Right lobe of liver (tissue), 4 donors: ENCODE data around the gene TMEM98.

Experiments
- POLR2A ChIP-seq: fragments of 450-650 bp; IDR thresholded peaks from one replicate; pipeline ENCODE4 v1.6.1; 2017; ENCODE audit warnings: antibody characterized with exemption, mild to moderate bottlenecking
- TF ChIP-seq, protein P1 (sequence below), 4 donors: fragments of 200-600 bp in 3 of 4; fragments of 450-650 bp in 1 of 4; IDR thresholded peaks; one replicate each; pipeline versions ENCODE4 v1.5.1 to v1.8.0; 2016 to 2022; ENCODE audit warnings: antibody characterized with exemption in 4 of 4, mild to moderate bottlenecking in 2 of 4
- donor health status: DM: no; HTN: no; CAD: no.
- donor health status: DM: no; HTN: no; CAD: no.
- donor health status: DM: no; HTN: yes; CAD: no.

- TF ChIP-seq, protein P1, sequence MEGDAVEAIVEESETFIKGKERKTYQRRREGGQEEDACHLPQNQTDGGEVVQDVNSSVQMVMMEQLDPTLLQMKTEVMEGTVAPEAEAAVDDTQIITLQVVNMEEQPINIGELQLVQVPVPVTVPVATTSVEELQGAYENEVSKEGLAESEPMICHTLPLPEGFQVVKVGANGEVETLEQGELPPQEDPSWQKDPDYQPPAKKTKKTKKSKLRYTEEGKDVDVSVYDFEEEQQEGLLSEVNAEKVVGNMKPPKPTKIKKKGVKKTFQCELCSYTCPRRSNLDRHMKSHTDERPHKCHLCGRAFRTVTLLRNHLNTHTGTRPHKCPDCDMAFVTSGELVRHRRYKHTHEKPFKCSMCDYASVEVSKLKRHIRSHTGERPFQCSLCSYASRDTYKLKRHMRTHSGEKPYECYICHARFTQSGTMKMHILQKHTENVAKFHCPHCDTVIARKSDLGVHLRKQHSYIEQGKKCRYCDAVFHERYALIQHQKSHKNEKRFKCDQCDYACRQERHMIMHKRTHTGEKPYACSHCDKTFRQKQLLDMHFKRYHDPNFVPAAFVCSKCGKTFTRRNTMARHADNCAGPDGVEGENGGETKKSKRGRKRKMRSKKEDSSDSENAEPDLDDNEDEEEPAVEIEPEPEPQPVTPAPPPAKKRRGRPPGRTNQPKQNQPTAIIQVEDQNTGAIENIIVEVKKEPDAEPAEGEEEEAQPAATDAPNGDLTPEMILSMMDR (IDR thresholded peaks at IDR 0.05): no peak
- TF ChIP-seq POLR2A: no peak
These were observed 57.2 kb downstream of the TMEM98 start for GRCh38 chr17:32985050-32985756.
